Psoas muscle (tissue), 8 donors: ENCODE results near the gene PSMD1. TPM values are rescaled to one million over a fixed set of nuclear protein-coding genes. Genes with fewer than 3 reads are reported as not detected.

Experiments used
- ATAC-seq, 4 donors: fragments of 200-7000 bp; cut with Tn5 transposase; one replicate each; pipeline ENCODE4 v1.9.1; 2020; ENCODE audit warnings: moderate library complexity in 3 of 4, mild to moderate bottlenecking in 2 of 4
- DNase-seq, 2 donors: peaks; one replicate each; pipeline ENCODE4 v3.0.0-alpha.2; 2020
- H3K27ac ChIP-seq: fragments of 200-600 bp; one replicate; pipeline ENCODE4 v1.8.0; 2022
- H3K27me3 ChIP-seq, 3 donors: fragments of 200-600 bp in 1 of 3; one replicate each; pipeline versions ENCODE4 v1.6.1 to v1.8.0; 2013 to 2022; ENCODE audit warnings: low read length in 2 of 3, mild to moderate bottlenecking in 2 of 3, moderate library complexity in 1 of 3; ENCODE audit not compliant: insufficient read depth in 3 of 3
- H3K36me3 ChIP-seq, 2 donors: fragments of 200-600 bp in 1 of 2; one replicate each; pipeline versions ENCODE4 v1.6.1 to v1.8.0; 2013 to 2022; ENCODE audit warnings: low read depth in 1 of 2, mild to moderate bottlenecking in 1 of 2, moderate library complexity in 1 of 2; ENCODE audit not compliant: insufficient read depth in 1 of 2
- H3K4me1 ChIP-seq: fragments of 200-600 bp; one replicate; pipeline ENCODE4 v1.8.0; 2022
- H3K4me3 ChIP-seq: fragments of 200-600 bp; one replicate; pipeline ENCODE4 v1.8.0; 2022; ENCODE audit warnings: mild to moderate bottlenecking
- H3K9me3 ChIP-seq: fragments of 200-600 bp; one replicate; pipeline ENCODE4 v1.8.0; 2022
- CTCF ChIP-seq: fragments of 200-600 bp; IDR thresholded peaks from one replicate; pipeline ENCODE4 v1.8.0; 2022; ENCODE audit warnings: antibody characterized with exemption
- WGBS, 3 donors: extraction: QIAGEN DNeasy Blood & Tissue Kit; methylation state at CpG; one replicate each; pipeline versions ENCODE4 v1.1.6 to v1.1.7; 2013; 5-methylcytosine and 5-hydroxymethylcytosine counted together
- intact Hi-C, 2 donors: fragments of 100-400 bp; cut with DNase I; formaldehyde crosslinking; loops; one replicate each; pipeline versions ENCODE4 v1.11.0 to v1.14.2; 2022
- polyA plus RNA-seq, 3 donors: library from polyadenylated mRNA; stranded (reverse); fragments of 200-250 nt; gene quantifications; one replicate each; pipeline ENCODE4 v1.2.3, GENCODE V29; 2013
- total RNA-seq, 4 donors: library from RNA; stranded (reverse); fragmentation: NEBNext Ultra II Directional in 2 of 4; extraction: Animal tissue kit (Norgen Biotek cat#: 25700) in 2 of 4; gene quantifications; one replicate each; pipeline versions ENCODE4 v1.2.1 to v1.2.4, GENCODE V29; 2021 to 2023
- donor health status: healthy with polysubstance abuse.
- donor health status: DM: no; HTN: no; CAD: no; lungs with moderate emphysema.
- donor health status: Bipolar disorder and iron deficiency.
- donor health status: healthy.
- donor health status: DM: yes; HTN: yes; CAD: no.
- donor health status: DM: no; HTN: no; CAD: no.
- donor health status: DM: no; HTN: no; CAD: no.
- donor health status: DM: yes; HTN: yes; CAD: no.

Gene PSMD1
- total and polyA plus RNA-seq, 7 donors, result 74.4 to 170 (median 152) TPM

GRCh38 chr2:231170055-231170454, 113.4 kb downstream of the PSMD1 start:
- intact Hi-C loops, result no loop called here
- Histone ChIP-seq H3K36me3 (peaks cover 17 to 94% of the 10 kb centered on the region in 2 donors), H3K4me1 (no peaks in the 10 kb centered on the region), H3K27ac (no peak overlapping the region), H3K4me3 (no peak overlapping the region), H3K9me3 (no peaks in the 10 kb centered on the region), H3K27me3 (no peaks in the 10 kb centered on the region)
- DNase-seq (no peak), ATAC-seq (no peak)
- TF ChIP-seq CTCF, result no peak
- 53 to 75% (median 70%) methylated on average over 1 of the region's 1 CpG for WGBS, 3 donors

GRCh38 chr2:231172025-231172424, 115.4 kb downstream of the PSMD1 start:
- H3K9me3 ChIP-seq, result no peaks in the 10 kb centered on the region
- H3K4me1 ChIP-seq, result no peaks in the 10 kb centered on the region
- ATAC-seq, result no peak
- no peak for DNase-seq
- H3K36me3 ChIP-seq, result peaks cover 10 to 85% of the 10 kb centered on the region in 2 donors
- no peak overlapping the region for H3K27ac ChIP-seq
- intact Hi-C loops, result no loop called here
- no peak overlapping the region for H3K4me3 ChIP-seq
- no peak for TF ChIP-seq CTCF
- H3K27me3 ChIP-seq, result no peaks in the 10 kb centered on the region
- WGBS, 3 donors, result 74 to 95% (median 74%) methylated on average over 3 of the region's 3 CpGs

GRCh38 chr2:231174211-231174651, 117.6 kb downstream of the PSMD1 start:
- Histone ChIP-seq H3K4me3 (no peak overlapping the region), H3K27me3 (no peaks in the 10 kb centered on the region), H3K4me1 (no peaks in the 10 kb centered on the region), H3K27ac (no peak overlapping the region), H3K36me3 (peaks cover 10 to 63% of the 10 kb centered on the region in 2 donors), H3K9me3 (no peaks in the 10 kb centered on the region)
- no peak for TF ChIP-seq CTCF
- no peak for DNase-seq
- intact Hi-C loops, result no loop called here
- 36 to 51% (median 42%) methylated on average over 2 of the region's 2 CpGs for WGBS, 3 donors
- ATAC-seq, result no peak

- Histone ChIP-seq H3K36me3 (peaks cover 10 to 46% of the 10 kb centered on the region in 2 donors), H3K27me3 (no peaks in the 10 kb centered on the region), H3K4me1 (peaks cover 11% of the 10 kb centered on the region), H3K27ac (peak overlapping the region; percentile 12), H3K4me3 (no peak overlapping the region), H3K9me3 (no peaks in the 10 kb centered on the region)
- 60 to 79% (median 71%) methylated on average over 2 of the region's 2 CpGs for WGBS, 3 donors
- intact Hi-C loops, result no loop called here
- DNase-seq (no peak), ATAC-seq (peak; percentile 11 to 60 (median 33))
- TF ChIP-seq CTCF, result no peak
Measured at GRCh38 chr2:231176066-231176465, 119.4 kb downstream of the PSMD1 start.
